Endothelial cell of umbilical vein (primary cell): ENCODE data around the gene NR3C2. TPM values are rescaled to one million over a fixed set of nuclear protein-coding genes. Genes with fewer than 3 reads are reported as not detected.
A peak's percentile ranks its signal among the peaks of the same experiment; 100 is the strongest.

ENCODE experiments used
- BruUV-seq: library from RNA; stranded (reverse); fragments of 400-500 nt; replicated peaks from 2 replicates; lab custom pipeline; 2021; lab: Mats Ljungman, UMichigan
- CTCF ChIA-PET: fragments of 300-600, 350-600 bp; sonication (Branson Sonifier 250); formaldehyde crosslinking; loops from one replicate; lab custom pipeline; 2021; ENCODE audit warnings: antibody characterized with exemption, inconsistent platforms; lab: Charles Lee
- POLR2A ChIA-PET: fragments of 300-600, 350-600 bp; sonication (Branson Sonifier 250); formaldehyde crosslinking; loops from one replicate; lab custom pipeline; 2021; ENCODE audit warnings: antibody characterized with exemption, inconsistent platforms; lab: Charles Lee
- DNase-seq: peaks from one replicate; pipeline ENCODE4 v3.0.0-alpha.2; 2011; ENCODE audit warnings: low read depth, low spot score
- FAIRE-seq: peaks from 2 replicates; lab custom pipeline; 2011; peaks lifted over from hg19 to GRCh38; lab: Jason Lieb, UNC
- H2AFZ ChIP-seq: 2 replicates; pipeline ENCODE4 v1.6.0; 2012; ENCODE audit warnings: low read depth, low read length, control low read depth, inconsistent platforms
- H3K27ac ChIP-seq: 2 replicates; pipeline ENCODE4 v1.5.1; 2011; ENCODE audit warnings: low read depth, mild to moderate bottlenecking, control low read depth, low read length, moderate library complexity; ENCODE audit not compliant: insufficient read depth
- H3K27me3 ChIP-seq, 2 experiments: 2 replicates each; pipeline versions ENCODE4 v1.6.0 to v1.6.1; 2011; ENCODE audit warnings: low read length in 2 of 2, mixed read lengths in 1 of 2; ENCODE audit not compliant: control insufficient read depth in 2 of 2, insufficient read depth in 2 of 2
- H3K36me3 ChIP-seq, 2 experiments: 2 replicates in 1 of 2; 3 replicates in 1 of 2; pipeline ENCODE4 v1.5.1; 2011; ENCODE audit warnings: low read length in 2 of 2, mild to moderate bottlenecking in 1 of 2, moderate library complexity in 1 of 2; ENCODE audit not compliant: control insufficient read depth in 2 of 2, insufficient read depth in 2 of 2; ENCODE audit errors: extremely low read depth in 1 of 2
- H3K4me1 ChIP-seq: 3 replicates; pipeline ENCODE4 v1.5.1; 2011; ENCODE audit warnings: mild to moderate bottlenecking, low read length; ENCODE audit not compliant: control insufficient read depth, insufficient read depth; ENCODE audit errors: extremely low read depth
- H3K4me2 ChIP-seq: 2 replicates; pipeline ENCODE4 v1.6.1; 2011; ENCODE audit warnings: low read length, control low read depth, mixed read lengths; ENCODE audit not compliant: insufficient read depth
- H3K4me3 ChIP-seq, 3 experiments: fragments of 200-600 bp in 1 of 3; sonication (generic), shearing (Covaris generic) in 1 of 3; replicated peaks in 1 of 3; 2 replicates each; pipeline ENCODE4 v1.5.1; 2011 to 2016; ENCODE audit warnings: control low read depth in 3 of 3, low read length in 3 of 3, mild to moderate bottlenecking in 2 of 3, inconsistent platforms in 1 of 3, low read depth in 1 of 3, moderate library complexity in 1 of 3; ENCODE audit not compliant: insufficient read depth in 1 of 3
- H3K79me2 ChIP-seq: 2 replicates; pipeline ENCODE4 v1.6.0; 2012; ENCODE audit warnings: low read length, inconsistent platforms; ENCODE audit not compliant: control insufficient read depth, insufficient read depth
- H3K9ac ChIP-seq: replicated peaks from 2 replicates; pipeline ENCODE3; 2011; ENCODE audit warnings: low read length, control low read depth; ENCODE audit not compliant: insufficient read depth; ENCODE audit errors: extremely low read depth
- H3K9me1 ChIP-seq: replicated peaks from 3 replicates; pipeline ENCODE4 v1.6.0; 2011; ENCODE audit warnings: mild to moderate bottlenecking, low read length; ENCODE audit not compliant: control insufficient read depth, insufficient read depth; ENCODE audit errors: extremely low read depth
- H3K9me3 ChIP-seq: replicated peaks from 2 replicates; pipeline ENCODE4 v1.5.1; 2012; ENCODE audit warnings: low read length, inconsistent platforms; ENCODE audit not compliant: control insufficient read depth, insufficient read depth
- H4K20me1 ChIP-seq: replicated peaks from 2 replicates; pipeline ENCODE3; 2011; ENCODE audit warnings: mild to moderate bottlenecking, low read length; ENCODE audit not compliant: control insufficient read depth, insufficient read depth; ENCODE audit errors: extremely low read depth
- CTCF ChIP-seq, 2 donors: IDR thresholded peaks; 1 replicate in 1 of 2; 2 replicates in 1 of 2; pipeline ENCODE4 v1.5.1; 2011; ENCODE audit warnings: low read length in 2 of 2, mild to moderate bottlenecking in 2 of 2, moderate library complexity in 2 of 2, control low read depth in 1 of 2, inconsistent platforms in 1 of 2, low read depth in 1 of 2; ENCODE audit not compliant: insufficient read depth in 1 of 2; ENCODE audit errors: extremely low read depth in 1 of 2
- FOS ChIP-seq: IDR thresholded peaks from 2 replicates; pipeline ENCODE4 v1.6.1; 2011; ENCODE audit warnings: mild to moderate bottlenecking, low read length, moderate library complexity, borderline replicate concordance; ENCODE audit not compliant: insufficient read depth
- JUN ChIP-seq: IDR thresholded peaks from 2 replicates; pipeline ENCODE4 v1.6.1; 2011; ENCODE audit warnings: borderline replicate concordance, low read depth; ENCODE audit not compliant: insufficient read length, insufficient read depth
- MYC ChIP-seq: IDR thresholded peaks from one replicate; pipeline ENCODE4 v1.6.1; 2011; ENCODE audit warnings: mild to moderate bottlenecking, low read depth, low read length
- POLR2A ChIP-seq: IDR thresholded peaks from 2 replicates; pipeline ENCODE4 v1.6.1; 2012; ENCODE audit warnings: low read depth, mild to moderate bottlenecking, control low read depth, low read length
- POLR2AphosphoS5 ChIP-seq: IDR thresholded peaks from 2 replicates; pipeline ENCODE4 v1.6.1; 2012; ENCODE audit warnings: low read depth, mild to moderate bottlenecking, control low read depth, low read length, moderate library complexity; ENCODE audit not compliant: insufficient read depth
- dilution Hi-C: fragments of 300-500 bp; cut with MboI; formaldehyde crosslinking; loops from one replicate; pipeline ENCODE4 v1.15.0; 2019; ENCODE audit warnings: low sequenced_read_pairs; ENCODE audit not compliant: extremely low pct_ligation_motif_present
- intact Hi-C: fragments of 100-400 bp; cut with micrococcal nuclease; formaldehyde crosslinking; loops from one replicate; pipeline ENCODE4 v1.10.0; 2022
- polyA plus RNA-seq, 4 experiments: library from polyadenylated mRNA; depleted of rRNA in 3 of 4; stranded (reverse) in 3 of 4; unstranded in 1 of 4; fragments of >200 nt; gene quantifications; 2 replicates each; pipeline versions ENCODE4 v1.2.1 to v1.2.3, GENCODE V29; 2011 to 2012; ENCODE audit warnings: missing spikeins in 1 of 4
- total RNA-seq: library from RNA; stranded (reverse); gene quantifications from 2 replicates; pipeline ENCODE4 v1.2.3, GENCODE V29; 2021

Gene NR3C2
- total and polyA plus RNA-seq, 2 donors (not counting 3 experiments of a cell fraction or from before 2014, with no cell fraction given), result 4.8 to 16.4 TPM

- CTCF ChIA-PET, result no interaction called here
- FAIRE-seq, result no peak
- DNase-seq, result peak; percentile 5
These were observed 329.8 kb downstream of the NR3C2 start for GRCh38 chr4:148112231-148112982.

GRCh38 chr4:148110169-148110568 lies 332.0 kb downstream of the NR3C2 start:
- dilution Hi-C loops, result no loop called here
- DNase-seq, result no peak
- Histone ChIP-seq H3K27ac (no peak overlapping the region), H3K9me1 (no peaks in the 10 kb centered on the region), H3K79me2 (no peaks in the 10 kb centered on the region), H3K36me3 (peaks cover 0 to 1% of the 10 kb centered on the region in 2 experiments), H3K9me3 (no peaks in the 10 kb centered on the region), H3K4me1 (no peaks in the 10 kb centered on the region), H3K9ac (no peak overlapping the region), H2AFZ (no peak overlapping the region), H3K4me3 (no peak overlapping the region), H3K4me2 (no peak overlapping the region), H3K27me3 (no peaks in the 10 kb centered on the region), H4K20me1 (no peaks in the 10 kb centered on the region)
- no TSS peak for BruUV-seq
- CTCF ChIA-PET, result no interaction called here
- no peak for TF ChIP-seq POLR2A
- TF ChIP-seq POLR2AphosphoS5, result no peak
- no peak for TF ChIP-seq JUN
- TF ChIP-seq CTCF (IDR thresholded peaks at IDR 0.05; ENCODE audit: extremely low read depth in 1 of 2, insufficient read depth in 1 of 2, low read depth in 1 of 2, low read length in 2 of 2), result no peak
- no peak for TF ChIP-seq MYC
- intact Hi-C loops, result no loop called here
- FAIRE-seq, result no peak
- POLR2A ChIA-PET, result no interaction called here

More at GRCh38 chr4:148112231-148112982, 329.8 kb downstream of the NR3C2 start:
- POLR2A ChIA-PET, result no interaction called here
- no peak overlapping the region for H2AFZ ChIP-seq
- no TSS peak for BruUV-seq
- no peaks in the 10 kb centered on the region for H3K4me1 ChIP-seq
- no peak overlapping the region for H3K4me2 ChIP-seq
- H3K4me3 ChIP-seq, result no peak overlapping the region
- no peak overlapping the region for H3K27ac ChIP-seq
- H3K9me1 ChIP-seq, result no peaks in the 10 kb centered on the region
- dilution Hi-C loops (no loop called here), intact Hi-C loops (no loop called here)
- no peaks in the 10 kb centered on the region for H3K27me3 ChIP-seq
- H3K9me3 ChIP-seq, result no peaks in the 10 kb centered on the region
- H3K36me3 ChIP-seq, result peaks cover 0 to 1% of the 10 kb centered on the region in 2 experiments
- peak; percentile 7 for TF ChIP-seq FOS
- no peak for TF ChIP-seq POLR2A
- H4K20me1 ChIP-seq, result no peaks in the 10 kb centered on the region
- no peaks in the 10 kb centered on the region for H3K79me2 ChIP-seq
- H3K9ac ChIP-seq, result no peak overlapping the region
